HL-60 (cell line): Measurements from ENCODE around the gene EXOSC5.

ENCODE experiments used
- CTCF ChIP-seq: IDR thresholded peaks from one replicate; pipeline ENCODE4 v1.5.1; 2011; ENCODE audit warnings: low read length, control low read depth, inconsistent platforms; ENCODE audit not compliant: insufficient read depth
- GABPA ChIP-seq: IDR thresholded peaks from 2 replicates; pipeline ENCODE4 v1.6.1; 2012; ENCODE audit warnings: low read depth
- POLR2AphosphoS5 ChIP-seq: IDR thresholded peaks from 2 replicates; pipeline ENCODE4 v1.6.1; 2012; ENCODE audit warnings: low read depth
- SPI1 ChIP-seq: IDR thresholded peaks from 2 replicates; pipeline ENCODE4 v1.6.1; 2012; ENCODE audit warnings: low read depth, mild to moderate bottlenecking, borderline replicate concordance
- TF ChIP-seq, protein P1 (sequence below): IDR thresholded peaks from 2 replicates; pipeline ENCODE4 v1.6.1; 2012; ENCODE audit warnings: low read depth; ENCODE audit not compliant: insufficient replicate concordance

GRCh38 chr19:41439441-41440222 lies 42.5 kb upstream of the EXOSC5 start, which contains the start of gene DMAC2:
- TF ChIP-seq CTCF (peak; percentile 39), POLR2AphosphoS5 (peak; percentile 88), GABPA (peak; percentile 70; the same call in 1 of the 2 replicates), SPI1 (no peak)
- TF ChIP-seq, protein P1, sequence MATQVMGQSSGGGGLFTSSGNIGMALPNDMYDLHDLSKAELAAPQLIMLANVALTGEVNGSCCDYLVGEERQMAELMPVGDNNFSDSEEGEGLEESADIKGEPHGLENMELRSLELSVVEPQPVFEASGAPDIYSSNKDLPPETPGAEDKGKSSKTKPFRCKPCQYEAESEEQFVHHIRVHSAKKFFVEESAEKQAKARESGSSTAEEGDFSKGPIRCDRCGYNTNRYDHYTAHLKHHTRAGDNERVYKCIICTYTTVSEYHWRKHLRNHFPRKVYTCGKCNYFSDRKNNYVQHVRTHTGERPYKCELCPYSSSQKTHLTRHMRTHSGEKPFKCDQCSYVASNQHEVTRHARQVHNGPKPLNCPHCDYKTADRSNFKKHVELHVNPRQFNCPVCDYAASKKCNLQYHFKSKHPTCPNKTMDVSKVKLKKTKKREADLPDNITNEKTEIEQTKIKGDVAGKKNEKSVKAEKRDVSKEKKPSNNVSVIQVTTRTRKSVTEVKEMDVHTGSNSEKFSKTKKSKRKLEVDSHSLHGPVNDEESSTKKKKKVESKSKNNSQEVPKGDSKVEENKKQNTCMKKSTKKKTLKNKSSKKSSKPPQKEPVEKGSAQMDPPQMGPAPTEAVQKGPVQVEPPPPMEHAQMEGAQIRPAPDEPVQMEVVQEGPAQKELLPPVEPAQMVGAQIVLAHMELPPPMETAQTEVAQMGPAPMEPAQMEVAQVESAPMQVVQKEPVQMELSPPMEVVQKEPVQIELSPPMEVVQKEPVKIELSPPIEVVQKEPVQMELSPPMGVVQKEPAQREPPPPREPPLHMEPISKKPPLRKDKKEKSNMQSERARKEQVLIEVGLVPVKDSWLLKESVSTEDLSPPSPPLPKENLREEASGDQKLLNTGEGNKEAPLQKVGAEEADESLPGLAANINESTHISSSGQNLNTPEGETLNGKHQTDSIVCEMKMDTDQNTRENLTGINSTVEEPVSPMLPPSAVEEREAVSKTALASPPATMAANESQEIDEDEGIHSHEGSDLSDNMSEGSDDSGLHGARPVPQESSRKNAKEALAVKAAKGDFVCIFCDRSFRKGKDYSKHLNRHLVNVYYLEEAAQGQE, result peak; percentile 68
